Activated CD4-positive, alpha-beta T cell treated with anti-CD3 and anti-CD28 coated beads, Interleukin-2, amount 10 ng/mL, durations not matched to agents 24 days and 14 days (primary cell): ENCODE data around the gene FGF11. TPM values are rescaled to one million over a fixed set of nuclear protein-coding genes. Genes with fewer than 3 reads are reported as not detected.
"Not testable (repeated sequence)": the region's sequence is repeated elsewhere in the genome, so short reads cannot be mapped to it uniquely, and the experiment has no call there.

Experiments
- DNase-seq: peaks from one replicate; pipeline ENCODE4 v3.0.0; 2022
- H3K27ac Mint-ChIP-seq: one replicate; pipeline ENCODE4 v1.8.0; 2022; ENCODE audit warnings: mild to moderate bottlenecking, mixed read lengths
- H3K27me3 Mint-ChIP-seq: one replicate; pipeline ENCODE4 v1.8.0; 2022; ENCODE audit warnings: mixed read lengths
- H3K36me3 Mint-ChIP-seq: one replicate; pipeline ENCODE4 v1.8.0; 2022; ENCODE audit warnings: low read depth, mild to moderate bottlenecking, mixed read lengths
- H3K4me1 Mint-ChIP-seq: one replicate; pipeline ENCODE4 v1.8.0; 2021; ENCODE audit warnings: mixed read lengths
- H3K4me3 Mint-ChIP-seq: one replicate; pipeline ENCODE4 v1.8.0; 2022; ENCODE audit warnings: mild to moderate bottlenecking, moderate library complexity, mixed read lengths
- H3K9me3 Mint-ChIP-seq: one replicate; pipeline ENCODE4 v1.8.0; 2021; ENCODE audit warnings: mixed read lengths
- intact Hi-C: fragments of 100-400 bp; cut with micrococcal nuclease; formaldehyde crosslinking; loops from one replicate; pipeline ENCODE4 v1.15.1; 2023
- total RNA-seq: library from RNA; stranded (reverse); gene quantifications from 2 replicates; pipeline ENCODE4 v1.2.3, GENCODE V29; 2022

The FGF11 gene
- total RNA-seq, 1 donor from 2014 or later: 9.5 TPM

DNA sequence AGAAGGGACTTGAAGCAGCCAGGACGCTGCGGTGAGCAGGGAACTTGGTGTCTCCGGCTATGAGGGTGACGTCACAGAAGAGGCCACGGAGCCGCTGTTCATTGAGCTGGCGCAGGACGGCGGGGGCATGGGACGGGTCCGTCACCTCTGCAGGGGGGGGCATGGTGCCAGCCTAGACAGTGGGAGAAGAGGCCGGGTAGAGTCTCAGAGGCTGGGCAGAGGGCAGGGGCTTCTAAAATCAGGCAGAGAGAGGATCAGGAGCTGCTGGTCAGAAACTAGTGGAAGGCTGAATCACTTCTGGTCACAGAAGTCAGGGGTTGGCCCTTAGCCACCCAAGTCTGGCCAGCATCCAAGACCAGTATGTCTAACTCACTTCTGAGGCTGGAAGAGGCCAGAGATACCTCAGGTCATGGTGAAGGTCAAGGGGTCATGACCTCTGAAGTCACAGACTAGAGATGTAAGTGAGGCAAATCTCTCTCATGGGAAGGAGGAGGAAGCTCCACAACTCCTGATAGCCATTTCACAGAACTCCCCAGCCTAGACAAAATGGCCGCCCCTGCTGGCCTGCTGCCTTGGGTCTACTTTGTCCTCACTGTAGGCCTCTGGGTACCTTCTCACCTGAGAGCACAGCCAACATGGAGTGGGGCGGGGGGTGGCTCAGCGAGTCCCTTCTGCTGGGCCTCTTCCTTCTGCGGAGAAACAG lies 27.5 kb downstream of the FGF11 start:
- peaks cover 10% of the 10 kb centered on the region for H3K36me3 Mint-ChIP-seq
- peak; percentile 51 for DNase-seq
- H3K4me1 Mint-ChIP-seq: peaks cover 4% of the 10 kb centered on the region
- intact Hi-C loops: no loop called here
- peak overlapping the region; percentile 16 for H3K27ac Mint-ChIP-seq
- no peaks in the 10 kb centered on the region for H3K27me3 Mint-ChIP-seq
- no peak overlapping the region for H3K4me3 Mint-ChIP-seq
- no peaks in the 10 kb centered on the region for H3K9me3 Mint-ChIP-seq

- intact Hi-C loops: no loop called here
Observed at GRCh38 chr17:7467498-7467897, 28.2 kb downstream of the FGF11 start.

DNA sequence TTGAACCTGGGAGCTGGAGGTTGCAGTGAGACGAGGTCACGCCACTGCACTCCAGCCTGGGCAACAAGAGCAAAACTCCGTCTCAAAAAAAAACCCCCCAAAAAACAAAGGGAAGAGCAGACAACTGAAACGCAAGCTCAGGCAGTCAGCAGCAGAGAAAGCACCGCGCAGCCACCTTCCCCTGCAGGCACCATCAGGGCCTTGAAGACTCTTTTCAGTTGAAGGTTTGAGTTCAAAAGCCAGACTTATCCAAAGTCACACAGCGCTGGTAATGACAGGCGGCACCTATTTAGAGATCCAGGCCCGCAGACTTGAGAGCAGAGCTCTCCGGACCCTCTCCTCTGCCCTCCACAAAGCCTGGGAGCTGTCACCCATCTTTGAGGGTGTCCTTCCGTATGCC lies 29.0 kb downstream of the FGF11 start:
- Mint-ChIP-seq H3K4me3 (no peak overlapping the region), H3K27ac (no peak overlapping the region), H3K27me3 (no peaks in the 10 kb centered on the region), H3K9me3 (no peaks in the 10 kb centered on the region), H3K36me3 (peaks cover 10% of the 10 kb centered on the region), H3K4me1 (peaks cover 7% of the 10 kb centered on the region)
- no peak for DNase-seq
- intact Hi-C loops: no loop called here

More at GRCh38 chr17:7467498-7467897, 28.2 kb downstream of the FGF11 start:
- H3K36me3 Mint-ChIP-seq: peaks cover 10% of the 10 kb centered on the region
- no peak for DNase-seq
- H3K27ac Mint-ChIP-seq: no peak overlapping the region
- no peaks in the 10 kb centered on the region for H3K9me3 Mint-ChIP-seq
- no peaks in the 10 kb centered on the region for H3K27me3 Mint-ChIP-seq
- H3K4me1 Mint-ChIP-seq: peaks cover 7% of the 10 kb centered on the region
- H3K4me3 Mint-ChIP-seq: no peak overlapping the region

- DNase-seq: no peak
Observed at GRCh38 chr17:7468804-7469389, 29.6 kb downstream of the FGF11 start.

DNA sequence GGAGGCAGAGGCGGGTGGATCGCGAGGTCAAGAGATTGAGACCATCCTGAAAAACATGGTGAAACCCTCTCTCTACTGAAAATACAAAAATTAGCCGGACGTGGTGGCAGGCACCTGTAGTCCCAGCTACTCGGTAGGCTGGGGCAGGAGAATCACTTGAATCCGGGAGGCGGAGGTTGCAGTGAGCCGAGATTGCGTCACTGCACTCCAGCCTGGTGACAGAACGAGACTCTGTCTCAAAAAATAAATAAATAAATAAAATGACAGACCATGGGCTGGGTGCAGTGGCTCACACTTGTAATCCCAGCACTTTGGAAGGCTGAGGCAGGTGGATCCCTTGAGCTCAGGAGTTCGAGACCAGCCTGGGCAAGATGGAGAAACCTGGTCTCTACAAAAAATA lies 30.5 kb downstream of the FGF11 start:
- H3K27ac Mint-ChIP-seq, H3K36me3 Mint-ChIP-seq, H3K4me1 Mint-ChIP-seq, intact Hi-C loops, H3K9me3 Mint-ChIP-seq, H3K27me3 Mint-ChIP-seq, DNase-seq, H3K4me3 Mint-ChIP-seq: not testable (repeated sequence)

More at GRCh38 chr17:7468804-7469389, 29.6 kb downstream of the FGF11 start:
- intact Hi-C loops: no loop called here
- no peak overlapping the region for H3K4me3 Mint-ChIP-seq
- H3K27ac Mint-ChIP-seq: no peak overlapping the region
- peaks cover 7% of the 10 kb centered on the region for H3K4me1 Mint-ChIP-seq
- H3K36me3 Mint-ChIP-seq: peaks cover 10% of the 10 kb centered on the region
- H3K27me3 Mint-ChIP-seq: no peaks in the 10 kb centered on the region
- H3K9me3 Mint-ChIP-seq: no peaks in the 10 kb centered on the region

DNA sequence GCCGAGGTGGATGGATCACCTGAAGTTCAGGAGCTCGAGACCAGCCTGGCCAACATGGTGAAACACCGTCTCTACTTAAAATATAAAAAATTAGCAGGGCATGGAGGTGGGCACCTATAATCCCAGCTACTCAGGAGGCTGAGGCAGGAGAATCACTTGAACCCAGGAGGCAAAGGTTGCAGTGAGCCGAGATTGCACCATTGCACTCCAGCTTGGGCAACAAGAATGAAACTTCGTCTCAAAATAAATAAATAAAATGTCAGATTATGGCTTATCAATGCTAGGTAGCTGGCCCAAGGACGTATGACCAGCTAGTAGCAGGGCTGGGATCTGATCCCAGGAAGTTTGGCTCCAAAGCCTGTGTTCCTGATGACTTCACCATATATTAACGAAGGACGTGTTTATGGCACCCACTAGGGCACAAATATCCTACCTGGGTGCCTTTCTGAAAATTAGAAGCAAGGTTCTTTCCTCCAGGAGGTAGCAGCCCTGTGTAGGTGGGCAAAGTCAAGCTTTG lies 31.2 kb downstream of the FGF11 start:
- H3K27ac Mint-ChIP-seq, H3K36me3 Mint-ChIP-seq, H3K27me3 Mint-ChIP-seq, H3K4me3 Mint-ChIP-seq, H3K9me3 Mint-ChIP-seq, H3K4me1 Mint-ChIP-seq, DNase-seq, intact Hi-C loops: not testable (repeated sequence)

DNA sequence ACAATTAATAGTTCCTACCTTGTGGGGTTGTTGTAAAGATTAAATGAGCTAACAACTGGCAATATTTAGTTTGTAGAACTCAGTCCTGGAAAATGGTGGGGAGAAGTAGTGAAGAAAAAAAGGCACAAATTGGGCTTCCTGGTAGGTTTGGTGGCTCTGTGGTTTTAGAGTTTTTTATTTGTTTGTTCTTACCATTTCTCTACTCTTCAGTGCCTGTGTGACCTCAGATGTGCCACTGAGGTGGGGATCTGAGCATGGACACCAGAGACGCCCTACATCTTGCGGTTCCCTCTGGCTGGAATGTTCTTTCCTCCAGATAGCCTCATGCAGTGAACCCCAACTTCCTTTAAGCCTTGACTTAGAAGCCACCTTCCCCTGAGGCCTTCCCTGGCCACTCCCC lies 32.4 kb downstream of the FGF11 start:
- H3K27me3 Mint-ChIP-seq: no peaks in the 10 kb centered on the region
- H3K4me1 Mint-ChIP-seq: peaks cover 17% of the 10 kb centered on the region
- no peaks in the 10 kb centered on the region for H3K9me3 Mint-ChIP-seq
- no peak overlapping the region for H3K4me3 Mint-ChIP-seq
- DNase-seq: no peak
- intact Hi-C loops: no loop called here
- H3K27ac Mint-ChIP-seq: no peak overlapping the region
- H3K36me3 Mint-ChIP-seq: peaks cover 8% of the 10 kb centered on the region

GRCh38 chr17:7474767-7475166 lies 35.5 kb downstream of the FGF11 start:
- H3K4me3 Mint-ChIP-seq, H3K27ac Mint-ChIP-seq, DNase-seq, intact Hi-C loops, H3K9me3 Mint-ChIP-seq, H3K27me3 Mint-ChIP-seq, H3K36me3 Mint-ChIP-seq: not testable (repeated sequence)
- peaks cover 36% of the 10 kb centered on the region for H3K4me1 Mint-ChIP-seq

DNA sequence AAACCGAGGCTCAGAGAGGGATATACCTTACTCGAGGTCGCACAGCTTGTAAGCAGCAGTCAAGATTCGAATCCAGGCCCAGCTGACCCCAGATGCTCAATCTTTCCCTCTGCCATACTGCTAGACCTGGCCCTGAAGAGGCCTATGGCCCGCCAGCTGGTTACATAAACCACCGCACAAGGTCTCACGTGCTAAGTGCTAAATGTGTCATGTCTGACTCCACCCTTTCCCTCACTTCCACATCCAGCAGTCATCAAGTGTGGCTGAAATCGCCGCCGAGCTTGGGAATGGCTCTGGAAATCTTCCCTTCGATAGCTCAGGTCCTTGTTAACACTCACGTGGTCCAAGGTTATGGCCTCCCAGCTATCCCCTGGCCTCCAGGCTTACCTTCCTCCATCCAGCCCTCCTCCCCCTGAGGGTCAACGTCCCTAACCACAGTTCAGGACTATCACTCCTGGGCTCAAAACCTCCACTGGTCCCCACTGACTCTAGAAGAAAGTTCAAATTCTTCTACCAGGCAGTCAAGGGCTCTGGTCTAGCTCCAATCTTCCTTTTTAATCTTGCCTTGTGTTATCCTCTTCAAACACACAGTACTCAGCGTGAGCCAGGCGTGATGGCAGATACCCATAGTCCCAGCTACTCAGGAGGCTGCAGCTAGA lies 36.6 kb downstream of the FGF11 start:
- Mint-ChIP-seq H3K4me1 (peaks cover 43% of the 10 kb centered on the region), H3K27ac (no peak overlapping the region), H3K27me3 (no peaks in the 10 kb centered on the region), H3K4me3 (no peak overlapping the region), H3K36me3 (peaks cover 7% of the 10 kb centered on the region), H3K9me3 (no peaks in the 10 kb centered on the region)
- intact Hi-C loops: no loop called here
- DNase-seq: no peak

DNA sequence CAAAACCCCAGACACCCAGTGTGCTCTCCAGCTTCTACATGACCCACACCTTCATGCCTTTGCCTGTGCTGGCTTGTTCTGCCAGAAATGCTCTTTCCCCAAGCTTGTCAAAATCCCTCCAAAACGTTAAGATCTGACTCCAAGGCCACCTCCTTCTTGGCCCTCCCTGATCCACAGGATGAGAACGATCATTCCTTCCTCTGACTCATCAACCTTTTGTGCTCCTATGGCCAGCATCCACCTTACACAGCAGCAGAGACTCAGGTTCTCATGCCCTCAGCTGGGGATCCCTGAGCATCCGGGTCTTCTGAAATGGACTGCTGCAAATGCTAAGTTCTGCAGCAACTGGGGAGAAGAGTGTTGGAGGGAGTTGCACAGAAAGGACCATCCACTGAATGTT lies 37.2 kb downstream of the FGF11 start:
- intact Hi-C loops: no loop called here
- peaks cover 43% of the 10 kb centered on the region for H3K4me1 Mint-ChIP-seq
- no peaks in the 10 kb centered on the region for H3K27me3 Mint-ChIP-seq
- no peaks in the 10 kb centered on the region for H3K9me3 Mint-ChIP-seq
- H3K4me3 Mint-ChIP-seq: peak overlapping the region; percentile 4
- DNase-seq: no peak
- peak overlapping the region; percentile 43 for H3K27ac Mint-ChIP-seq
- H3K36me3 Mint-ChIP-seq: peaks cover 7% of the 10 kb centered on the region

- intact Hi-C loops: no loop called here
- peak overlapping the region; percentile 4 for H3K4me3 Mint-ChIP-seq
- H3K27me3 Mint-ChIP-seq: no peaks in the 10 kb centered on the region
- no peak for DNase-seq
- H3K27ac Mint-ChIP-seq: no peak overlapping the region
- peaks cover 41% of the 10 kb centered on the region for H3K4me1 Mint-ChIP-seq
- H3K36me3 Mint-ChIP-seq: peaks cover 7% of the 10 kb centered on the region
- H3K9me3 Mint-ChIP-seq: no peaks in the 10 kb centered on the region
Observed at GRCh38 chr17:7476951-7477350, 37.6 kb downstream of the FGF11 start.

- H3K36me3 Mint-ChIP-seq: peaks cover 7% of the 10 kb centered on the region
- no peaks in the 10 kb centered on the region for H3K9me3 Mint-ChIP-seq
- no peaks in the 10 kb centered on the region for H3K27me3 Mint-ChIP-seq
- H3K27ac Mint-ChIP-seq: peak overlapping the region; percentile 78
- peak overlapping the region; percentile 90 for H3K4me3 Mint-ChIP-seq
- DNase-seq: no peak
- intact Hi-C loops: loop anchor here (1.0 kb wide), 1 partner anchor 21 kb away; no protein-coding TSS in a partner anchor
- H3K4me1 Mint-ChIP-seq: peaks cover 45% of the 10 kb centered on the region
Observed at GRCh38 chr17:7477392-7478275, 38.3 kb downstream of the FGF11 start.
